Activated CD4-positive, alpha-beta memory T cell treated with anti-CD3 and anti-CD28 coated beads, Interleukin-2, amount 10 ng/mL, durations not matched to agents 7 days and 5 days (primary cell): ENCODE results near the gene EBF3. TPM values are rescaled to one million over a fixed set of nuclear protein-coding genes. Genes with fewer than 3 reads are reported as not detected.

Experiments
- CTCF ChIA-PET: fragments of 350-600 bp; sonication (Branson Sonifier 250); formaldehyde crosslinking; loops from one replicate; lab custom pipeline; 2021; ENCODE audit warnings: antibody characterized with exemption, inconsistent platforms; lab: Charles Lee
- POLR2A ChIA-PET: fragments of 350-600 bp; sonication (Branson Sonifier 250); formaldehyde crosslinking; loops from one replicate; lab custom pipeline; 2021; ENCODE audit warnings: antibody characterized with exemption; lab: Charles Lee
- DNase-seq: peaks from one replicate; pipeline ENCODE4 v3.0.0-alpha.2; 2020
- H3K27ac Mint-ChIP-seq: one replicate; pipeline ENCODE4 v1.8.0; 2021; ENCODE audit warnings: mild to moderate bottlenecking, mixed read lengths
- H3K27me3 Mint-ChIP-seq: one replicate; pipeline ENCODE4 v1.8.0; 2021; ENCODE audit warnings: mixed read lengths
- H3K36me3 Mint-ChIP-seq: one replicate; pipeline ENCODE4 v1.8.0; 2021; ENCODE audit warnings: low read depth, mixed read lengths
- H3K4me1 Mint-ChIP-seq: one replicate; pipeline ENCODE4 v1.8.0; 2021; ENCODE audit warnings: mixed read lengths
- H3K4me3 Mint-ChIP-seq: one replicate; pipeline ENCODE4 v1.8.0; 2021; ENCODE audit warnings: mild to moderate bottlenecking, mixed read lengths
- H3K9me3 Mint-ChIP-seq: one replicate; pipeline ENCODE4 v1.8.0; 2021; ENCODE audit warnings: mixed read lengths
- total RNA-seq, 2 experiments: library from RNA; stranded (reverse); gene quantifications; one replicate each; pipeline ENCODE4 v1.2.3, GENCODE V29; 2021

Gene EBF3
- total RNA-seq, 2 experiments from 2014 or later: not detected

DNA sequence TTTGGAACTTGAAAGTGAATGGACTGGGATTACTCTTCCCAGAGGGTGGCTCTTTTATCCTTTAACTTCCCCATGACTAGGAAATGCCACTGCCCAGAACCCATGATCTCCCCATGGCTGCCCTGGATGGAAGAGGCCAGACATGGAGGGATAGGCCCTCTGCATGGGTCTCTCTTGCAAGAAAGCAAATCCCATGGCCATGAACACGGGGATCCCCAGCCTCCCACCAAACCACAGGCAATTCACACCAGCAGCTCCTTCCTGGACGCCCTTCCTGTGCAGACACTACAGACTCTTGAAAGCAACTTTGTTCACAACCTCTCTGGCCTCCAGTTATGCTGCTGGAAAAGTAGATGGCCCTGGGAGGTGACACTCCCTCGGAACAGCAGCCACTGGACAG is 55.0 kb downstream of the EBF3 start:
- H3K4me1 Mint-ChIP-seq: no peaks in the 10 kb centered on the region
- H3K36me3 Mint-ChIP-seq: no peaks in the 10 kb centered on the region
- ChIA-PET POLR2A (no interaction called here), CTCF (interaction anchor here (0.6 kb wide), 1 partner anchor 65 kb away, joined by 3 read pairs; no protein-coding TSS in a partner anchor)
- no peak overlapping the region for H3K27ac Mint-ChIP-seq
- H3K9me3 Mint-ChIP-seq: no peaks in the 10 kb centered on the region
- DNase-seq: no peak
- H3K4me3 Mint-ChIP-seq: no peak overlapping the region
- H3K27me3 Mint-ChIP-seq: peaks cover 6% of the 10 kb centered on the region

DNA sequence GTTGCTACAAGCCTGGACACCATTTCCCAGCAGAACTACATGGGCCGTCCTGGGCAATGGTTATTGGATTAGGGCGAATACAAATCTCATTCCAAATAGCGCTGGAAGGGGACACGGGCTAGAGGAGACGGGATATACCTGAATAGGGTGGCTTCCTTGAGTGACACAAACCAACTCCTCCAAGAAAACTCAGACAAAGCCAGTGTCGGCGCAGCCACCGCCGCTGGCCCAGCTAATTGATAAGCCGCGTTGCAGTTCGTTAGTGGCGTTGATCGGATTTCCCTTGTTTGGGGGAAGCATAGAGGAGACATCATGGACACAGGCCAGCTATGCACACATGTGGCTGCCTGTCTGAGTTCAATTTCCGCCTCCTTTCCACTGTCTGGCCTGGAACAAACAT is 55.7 kb downstream of the EBF3 start:
- DNase-seq: no peak
- Mint-ChIP-seq H3K36me3 (no peaks in the 10 kb centered on the region), H3K27me3 (peaks cover 6% of the 10 kb centered on the region), H3K9me3 (no peaks in the 10 kb centered on the region), H3K27ac (no peak overlapping the region), H3K4me3 (no peak overlapping the region), H3K4me1 (no peaks in the 10 kb centered on the region)
- CTCF ChIA-PET: no interaction called here
- POLR2A ChIA-PET: no interaction called here

DNA sequence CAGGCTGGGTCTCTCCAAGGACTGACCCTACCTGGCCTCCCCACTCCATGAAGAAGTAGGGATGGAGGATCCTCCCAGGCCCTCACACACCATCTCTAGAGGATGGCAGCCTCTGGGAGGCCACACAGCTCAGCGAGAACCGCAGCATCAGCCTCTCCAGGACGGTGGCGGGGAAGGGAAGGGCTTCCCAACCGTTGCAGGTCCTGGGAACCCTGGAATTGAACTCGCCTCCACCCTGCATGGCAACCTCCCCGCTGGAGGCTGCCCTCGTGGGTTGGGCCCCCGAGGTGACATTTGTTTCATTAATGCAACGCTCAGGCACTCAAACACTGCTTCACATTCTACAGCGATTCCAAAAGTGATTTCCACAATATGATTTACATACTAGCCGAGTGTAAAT is 58.5 kb downstream of the EBF3 start:
- Mint-ChIP-seq H3K27ac (no peak overlapping the region), H3K9me3 (no peaks in the 10 kb centered on the region), H3K27me3 (peaks cover 6% of the 10 kb centered on the region), H3K36me3 (no peaks in the 10 kb centered on the region), H3K4me1 (no peaks in the 10 kb centered on the region), H3K4me3 (no peak overlapping the region)
- no peak for DNase-seq
- POLR2A ChIA-PET: no interaction called here
- CTCF ChIA-PET: no interaction called here

DNA sequence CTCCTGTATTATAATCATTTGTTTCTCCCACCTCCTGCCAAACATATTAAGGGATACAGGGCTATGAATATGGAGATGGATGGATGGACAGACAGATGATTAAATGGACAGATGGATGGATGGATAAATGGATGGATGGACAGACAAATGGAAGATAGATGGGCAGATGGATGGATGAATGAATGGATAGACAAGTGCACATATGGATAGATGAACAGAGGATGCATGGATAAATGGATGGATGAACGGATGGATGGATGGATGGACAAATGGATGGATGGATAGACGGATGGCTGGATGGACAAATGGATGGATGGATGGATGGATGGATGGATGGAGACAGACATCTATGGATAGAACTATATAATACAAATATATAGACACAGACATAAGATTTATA is 59.8 kb downstream of the EBF3 start:
- Mint-ChIP-seq H3K9me3 (no peaks in the 10 kb centered on the region), H3K36me3 (no peaks in the 10 kb centered on the region), H3K4me3 (no peak overlapping the region), H3K4me1 (no peaks in the 10 kb centered on the region), H3K27ac (no peak overlapping the region), H3K27me3 (peaks cover 6% of the 10 kb centered on the region)
- ChIA-PET POLR2A (no interaction called here), CTCF (interaction anchor here (1.2 kb wide), 1 partner anchor 20 kb away, joined by 3 read pairs; no protein-coding TSS in a partner anchor)
- no peak for DNase-seq

DNA sequence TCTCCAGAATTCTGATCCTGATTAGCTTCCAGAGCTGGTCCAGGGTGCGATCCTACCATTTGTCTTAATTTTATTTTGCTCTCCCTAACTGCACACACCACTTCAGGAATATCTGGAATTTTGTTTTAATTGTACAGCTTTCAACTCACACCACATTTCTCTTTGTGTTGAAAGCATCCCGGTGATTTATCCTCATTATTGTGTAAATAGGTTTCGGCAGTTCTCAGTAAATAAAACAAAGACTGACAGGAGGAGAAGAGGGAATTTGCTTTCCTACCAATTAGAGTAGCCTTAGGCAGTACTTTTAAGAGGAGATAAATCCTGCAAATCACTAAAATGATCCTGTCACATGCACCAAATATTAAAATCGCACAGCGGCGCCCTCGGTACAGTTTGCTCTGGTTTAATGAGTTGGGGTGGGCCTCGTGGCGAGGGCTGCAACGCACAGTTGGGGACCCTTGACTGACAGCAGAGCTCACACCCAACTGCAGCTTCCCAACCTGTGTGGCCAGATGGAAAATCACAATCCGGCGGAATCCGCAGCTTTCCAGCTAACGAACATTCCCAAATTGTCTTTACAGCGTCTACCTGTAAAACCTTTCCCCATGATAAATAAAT is 62.6 kb downstream of the EBF3 start:
- no peak for DNase-seq
- Mint-ChIP-seq H3K9me3 (no peaks in the 10 kb centered on the region), H3K27ac (no peak overlapping the region), H3K27me3 (peaks cover 10% of the 10 kb centered on the region), H3K4me1 (no peaks in the 10 kb centered on the region), H3K4me3 (no peak overlapping the region), H3K36me3 (no peaks in the 10 kb centered on the region)
- CTCF ChIA-PET: no interaction called here
- POLR2A ChIA-PET: no interaction called here

DNA sequence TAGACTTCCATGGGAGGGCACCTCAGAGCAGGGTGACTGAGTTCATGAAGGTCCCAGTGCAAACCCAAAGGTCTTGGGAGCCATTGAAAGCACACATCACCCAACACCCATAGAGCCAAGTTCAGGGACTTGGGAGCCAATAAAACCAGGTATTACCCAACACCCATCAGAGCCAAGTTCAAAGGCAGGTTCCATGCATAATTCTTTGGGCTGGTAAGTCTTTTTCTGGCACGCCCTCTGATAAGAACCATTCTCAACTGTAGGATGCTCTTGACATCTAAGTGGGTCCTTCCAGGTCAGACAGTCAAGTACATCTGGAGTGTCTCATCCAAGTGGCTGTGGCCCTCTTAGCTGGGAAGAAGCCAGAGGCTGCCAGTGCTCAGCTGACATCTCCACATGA is 63.2 kb downstream of the EBF3 start:
- H3K4me3 Mint-ChIP-seq: no peak overlapping the region
- no peaks in the 10 kb centered on the region for H3K9me3 Mint-ChIP-seq
- H3K27me3 Mint-ChIP-seq: peaks cover 9% of the 10 kb centered on the region
- H3K36me3 Mint-ChIP-seq: no peaks in the 10 kb centered on the region
- H3K27ac Mint-ChIP-seq: no peak overlapping the region
- CTCF ChIA-PET: no interaction called here
- POLR2A ChIA-PET: no interaction called here
- no peak for DNase-seq
- H3K4me1 Mint-ChIP-seq: no peaks in the 10 kb centered on the region

DNA sequence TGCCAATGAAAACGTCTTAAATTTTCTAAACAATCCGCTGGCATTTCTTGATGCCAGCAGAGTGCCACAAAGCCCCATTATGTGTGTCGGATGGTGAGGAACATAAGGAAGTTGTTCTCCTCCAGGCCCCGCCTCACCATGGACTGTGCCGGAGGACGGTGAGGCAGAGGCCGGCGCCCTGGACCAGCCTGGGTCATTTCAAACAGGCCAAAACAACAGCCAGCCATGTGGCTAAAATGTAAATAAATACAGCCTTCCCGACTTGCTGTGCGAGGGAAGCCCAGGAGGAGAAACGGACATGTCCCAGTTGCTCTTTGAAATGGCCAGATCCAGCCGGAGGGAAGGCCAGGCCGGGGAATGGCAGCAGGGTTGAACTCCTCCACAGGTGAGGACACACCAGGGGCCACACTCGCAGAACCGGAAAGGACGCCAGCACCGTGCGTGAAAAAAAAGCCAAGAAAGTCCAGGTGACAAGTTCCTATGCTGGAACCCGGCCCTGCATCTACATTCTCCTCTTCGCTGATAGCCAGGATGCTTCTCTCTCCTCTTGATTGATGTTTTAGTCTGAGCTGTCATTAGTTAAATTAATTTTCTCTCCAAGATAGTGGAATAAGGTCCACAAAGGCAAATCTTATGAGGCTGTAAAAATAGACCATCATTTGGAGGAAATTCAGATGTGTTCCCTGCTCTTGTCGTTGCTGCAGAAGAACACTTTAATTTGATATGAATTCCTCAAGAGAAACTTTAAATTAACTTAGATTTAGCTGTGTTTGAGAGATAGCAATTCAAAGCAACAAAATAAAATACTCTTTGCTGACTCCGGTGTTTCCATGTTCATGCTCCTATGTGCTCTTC is 64.6 kb downstream of the EBF3 start:
- Mint-ChIP-seq H3K27ac (no peak overlapping the region), H3K36me3 (no peaks in the 10 kb centered on the region), H3K4me3 (no peak overlapping the region), H3K9me3 (no peaks in the 10 kb centered on the region), H3K4me1 (no peaks in the 10 kb centered on the region), H3K27me3 (peaks cover 7% of the 10 kb centered on the region)
- no peak for DNase-seq
- ChIA-PET POLR2A (no interaction called here), CTCF (interaction anchor here (1.4 kb wide), 1 partner anchor 22 kb away, joined by 3 read pairs; no protein-coding TSS in a partner anchor)

DNA sequence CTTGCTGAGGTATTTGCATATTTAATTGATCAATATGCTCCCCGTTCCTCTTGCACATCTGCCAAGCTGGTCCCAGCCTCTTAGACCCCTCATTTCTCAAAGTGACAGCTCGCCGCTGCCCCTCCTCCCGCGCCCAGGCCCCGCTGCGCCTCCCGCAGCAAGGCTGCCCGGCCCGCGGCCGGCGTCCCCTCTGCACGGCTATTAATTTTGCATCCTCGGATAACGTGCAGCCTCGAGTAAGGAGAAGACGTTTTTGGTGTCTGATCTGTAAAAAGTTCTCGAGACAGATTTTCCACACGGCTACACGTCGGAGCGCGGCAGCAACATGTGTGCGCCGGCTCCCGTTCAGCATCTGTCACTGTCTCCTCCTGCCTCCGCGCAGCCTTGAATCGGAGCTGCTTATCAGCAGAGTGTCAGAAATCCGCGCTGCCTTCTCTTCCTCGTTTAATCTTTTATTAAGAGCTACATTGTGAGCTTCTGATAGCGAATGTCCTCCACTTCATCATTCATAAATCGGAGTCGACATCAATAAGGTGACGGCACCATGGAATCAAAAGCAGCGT is 65.3 kb downstream of the EBF3 start:
- ChIA-PET POLR2A (no interaction called here), CTCF (interaction anchor here (1.4 kb wide), 1 partner anchor 21 kb away, joined by 3 read pairs; no protein-coding TSS in a partner anchor)
- no peaks in the 10 kb centered on the region for H3K36me3 Mint-ChIP-seq
- H3K27ac Mint-ChIP-seq: no peak overlapping the region
- DNase-seq: no peak
- H3K4me1 Mint-ChIP-seq: no peaks in the 10 kb centered on the region
- H3K4me3 Mint-ChIP-seq: no peak overlapping the region
- H3K9me3 Mint-ChIP-seq: no peaks in the 10 kb centered on the region
- H3K27me3 Mint-ChIP-seq: peaks cover 3% of the 10 kb centered on the region

DNA sequence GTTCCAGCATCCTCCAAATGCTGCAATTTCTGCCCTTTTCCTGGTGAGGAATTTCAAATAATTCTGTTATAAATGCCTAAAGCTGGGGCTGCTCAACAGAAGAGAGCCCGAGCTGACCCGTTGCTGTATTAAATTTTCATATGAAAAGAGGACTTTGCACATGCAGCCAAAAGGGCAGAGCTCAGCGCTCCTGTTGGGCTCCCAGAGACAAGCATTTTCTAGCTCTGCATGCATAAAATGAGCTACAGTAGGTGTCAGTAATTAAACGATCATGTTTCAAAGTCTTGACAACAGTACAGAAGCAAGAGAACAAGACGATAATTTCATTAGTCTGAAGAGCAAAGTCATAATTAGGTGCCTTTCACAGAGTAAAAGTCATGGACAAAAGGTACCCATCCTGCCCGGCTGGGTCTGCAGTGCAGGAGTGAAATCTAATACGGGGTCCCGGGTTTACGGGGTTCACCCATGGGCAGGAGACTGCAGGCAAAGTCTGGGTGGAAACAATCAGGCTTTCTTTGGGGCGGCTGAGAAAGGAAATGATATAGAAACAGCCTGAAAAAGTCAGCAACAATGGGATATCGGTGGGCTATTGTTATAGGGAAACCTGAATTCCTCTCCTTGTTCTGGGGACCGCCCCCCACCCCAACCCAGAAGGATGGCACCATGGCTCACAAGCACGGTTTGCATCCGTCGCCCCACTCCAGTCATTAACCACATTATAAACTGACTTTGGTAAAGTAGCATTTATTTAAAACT is 66.0 kb downstream of the EBF3 start:
- H3K9me3 Mint-ChIP-seq: no peaks in the 10 kb centered on the region
- no peaks in the 10 kb centered on the region for H3K4me1 Mint-ChIP-seq
- CTCF ChIA-PET: no interaction called here
- DNase-seq: no peak
- H3K27me3 Mint-ChIP-seq: peaks cover 3% of the 10 kb centered on the region
- no peaks in the 10 kb centered on the region for H3K36me3 Mint-ChIP-seq
- no peak overlapping the region for H3K4me3 Mint-ChIP-seq
- POLR2A ChIA-PET: no interaction called here
- no peak overlapping the region for H3K27ac Mint-ChIP-seq

DNA sequence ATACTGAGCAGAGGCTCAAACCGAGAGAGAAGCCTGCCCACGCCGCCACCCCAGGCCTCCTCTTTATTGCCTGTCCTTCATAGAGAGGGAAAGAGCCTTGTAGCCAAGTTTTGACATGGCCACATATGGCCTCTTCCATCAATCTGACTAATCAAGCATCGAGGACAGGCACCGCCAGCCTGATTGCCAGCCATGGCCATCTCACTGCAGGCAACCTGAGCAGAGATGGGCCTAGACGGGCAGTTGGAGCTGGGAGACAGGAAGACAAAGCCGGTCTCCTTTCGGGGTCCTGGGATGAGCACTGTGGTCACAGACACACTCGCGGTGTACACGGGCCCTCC is 67.2 kb downstream of the EBF3 start:
- Mint-ChIP-seq H3K27ac (no peak overlapping the region), H3K36me3 (no peaks in the 10 kb centered on the region), H3K9me3 (no peaks in the 10 kb centered on the region), H3K4me1 (no peaks in the 10 kb centered on the region), H3K27me3 (peaks cover 3% of the 10 kb centered on the region), H3K4me3 (no peak overlapping the region)
- DNase-seq: no peak
- ChIA-PET CTCF (no interaction called here), POLR2A (no interaction called here)

DNA sequence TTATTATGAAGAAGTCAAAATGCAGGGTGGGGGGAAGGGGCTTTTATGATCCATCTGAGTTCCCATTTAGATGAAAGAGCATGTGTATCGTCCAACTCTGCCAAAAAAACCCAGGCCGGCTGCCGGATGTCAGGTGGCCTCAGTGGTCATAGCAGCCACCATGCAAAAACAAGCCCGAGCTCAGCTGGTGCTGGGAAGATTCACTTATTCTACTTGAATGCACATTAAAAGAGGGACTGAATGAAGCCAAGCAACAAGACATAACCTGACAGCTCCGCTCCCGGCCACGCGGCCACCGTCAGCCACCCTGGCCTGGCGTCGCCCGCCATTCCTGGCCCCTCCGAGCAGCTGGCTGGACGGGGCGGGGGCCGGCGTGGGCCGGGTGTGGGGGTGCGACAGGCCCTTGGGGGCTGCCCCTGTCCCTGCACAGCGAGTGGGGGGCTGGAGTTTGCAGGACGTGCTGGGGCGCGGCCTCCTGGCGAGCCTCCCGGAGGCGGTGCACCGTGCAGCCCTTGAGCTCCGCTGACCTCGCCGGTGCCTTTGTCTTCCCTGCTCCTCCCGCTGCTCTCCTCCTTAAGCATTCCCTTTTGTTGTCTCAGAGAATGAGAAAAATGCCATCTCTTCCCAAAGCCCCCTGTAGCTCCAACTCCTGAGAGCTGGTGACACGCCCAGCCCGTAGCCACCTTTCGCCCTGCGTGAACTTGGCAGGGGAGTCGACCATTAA is 67.8 kb downstream of the EBF3 start:
- H3K4me1 Mint-ChIP-seq: no peaks in the 10 kb centered on the region
- no peak for DNase-seq
- no peak overlapping the region for H3K4me3 Mint-ChIP-seq
- no peak overlapping the region for H3K27ac Mint-ChIP-seq
- ChIA-PET CTCF (no interaction called here), POLR2A (no interaction called here)
- no peaks in the 10 kb centered on the region for H3K36me3 Mint-ChIP-seq
- H3K27me3 Mint-ChIP-seq: peaks cover 3% of the 10 kb centered on the region
- no peaks in the 10 kb centered on the region for H3K9me3 Mint-ChIP-seq

DNA sequence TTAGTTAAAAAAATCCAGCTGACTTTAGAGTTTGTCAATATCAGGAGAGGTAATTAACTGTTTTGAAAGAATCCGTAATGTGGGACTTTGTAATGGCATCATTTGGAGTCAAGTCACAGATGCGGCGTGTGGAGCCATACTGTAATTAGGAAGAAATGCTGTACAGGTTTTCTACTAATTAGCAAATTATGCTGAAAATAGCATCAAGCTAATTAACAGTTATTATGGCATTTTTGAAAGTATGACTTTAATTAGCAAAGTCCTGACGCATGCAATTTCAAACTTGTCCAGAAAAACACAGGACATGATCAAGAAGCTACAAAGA is 68.3 kb downstream of the EBF3 start:
- POLR2A ChIA-PET: no interaction called here
- H3K27me3 Mint-ChIP-seq: peaks cover 3% of the 10 kb centered on the region
- no peak for DNase-seq
- no peaks in the 10 kb centered on the region for H3K4me1 Mint-ChIP-seq
- H3K27ac Mint-ChIP-seq: no peak overlapping the region
- CTCF ChIA-PET: no interaction called here
- no peaks in the 10 kb centered on the region for H3K36me3 Mint-ChIP-seq
- H3K4me3 Mint-ChIP-seq: no peak overlapping the region
- H3K9me3 Mint-ChIP-seq: no peaks in the 10 kb centered on the region
